Keratinocyte (primary cell): Measurements from ENCODE around the gene GRK1.

ENCODE experiments used
- CTCF ChIP-seq, 3 experiments: IDR thresholded peaks in 1 of 3; conservative IDR thresholded peaks in 1 of 3; optimal IDR thresholded peaks in 1 of 3; 2 replicates in 2 of 3; 3 replicates in 1 of 3; pipeline versions ENCODE3 to v1.5.1; 2011; ENCODE audit warnings: low read length in 3 of 3, mild to moderate bottlenecking in 3 of 3, moderate library complexity in 2 of 3, control low read depth in 1 of 3, inconsistent platforms in 1 of 3; ENCODE audit not compliant: insufficient read depth in 2 of 3; ENCODE audit errors: extremely low read depth in 1 of 3
- EZH2 ChIP-seq: IDR thresholded peaks from one replicate; pipeline ENCODE4 v1.6.1; 2012; ENCODE audit warnings: inconsistent platforms, mild to moderate bottlenecking, low read length, moderate library complexity

GRCh38 chr13:113628291-113629270 lies 38.4 kb upstream of the GRK1 start:
- no peak for TF ChIP-seq CTCF (optimal IDR thresholded peaks at IDR 0.05 in 1 of 3, IDR thresholded peaks at IDR 0.05 in 1 of 3, conservative IDR thresholded peaks at IDR 0.05 in 1 of 3; ENCODE audit: extremely low read depth in 1 of 3, insufficient read depth in 2 of 3, low read length in 3 of 3)
- no peak for TF ChIP-seq EZH2
